HCT116 (cell line): ENCODE results near the gene N4BP3. TPM values are rescaled to one million over a fixed set of nuclear protein-coding genes. Genes with fewer than 3 reads are reported as not detected.

Experiments
- ATAC-seq: fragments of 200-7000 bp; cut with Tn5 transposase; 2 replicates; pipeline ENCODE4 v1.9.1; 2020; ENCODE audit warnings: mild to moderate bottlenecking, moderate library complexity
- BruUV-seq: library from RNA; stranded (reverse); fragments of 400-500 nt; replicated peaks from 2 replicates; lab custom pipeline; 2021; lab: Mats Ljungman, UMichigan
- CTCF ChIA-PET: fragments of 300-600 bp; sonication (Branson Sonifier 250); formaldehyde crosslinking; loops from one replicate; lab custom pipeline; 2021; ENCODE audit warnings: antibody characterized with exemption; lab: Charles Lee
- POLR2A ChIA-PET: fragments of 300-600, 350-600 bp; sonication (Branson Sonifier 250); formaldehyde crosslinking; loops from one replicate; lab custom pipeline; 2021; ENCODE audit warnings: antibody characterized with exemption; lab: Charles Lee
- RAD21 ChIA-PET, 2 experiments: fragments of 300-600 bp; sonication (Branson Sonifier 250); formaldehyde crosslinking; loops; one replicate each; lab custom pipeline; 2023; ENCODE audit warnings: low total read pairs in 2 of 2; ENCODE audit not compliant: uncharacterized antibody in 2 of 2, unreplicated experiment in 2 of 2, low non-redundant PET in 1 of 2; lab: Charles Lee
- DNase-seq: peaks from one replicate; pipeline ENCODE4 v3.0.0-alpha.2; 2010; ENCODE audit warnings: low read depth, low spot score
- H2AFZ ChIP-seq: fragments of 200-600 bp; shearing (Covaris generic), sonication (generic); 2 replicates; pipeline ENCODE4 v1.6.1; 2017; ENCODE audit warnings: low read depth, mixed run types, mixed read lengths, antibody characterized with exemption, low read length; ENCODE audit not compliant: poor library complexity, severe bottlenecking
- H3K27ac ChIP-seq: 2 replicates; pipeline ENCODE4 v1.5.1; 2012; ENCODE audit warnings: low read depth, low read length
- H3K27me3 ChIP-seq: fragments of 200-600 bp; sonication (generic); 2 replicates; pipeline ENCODE4 v1.6.1; 2016; ENCODE audit warnings: mixed run types, low read length, mixed read lengths; ENCODE audit not compliant: insufficient read depth
- H3K36me3 ChIP-seq, 2 experiments: fragments of 200-500 bp in 1 of 2; fragments of 200-600 bp in 1 of 2; sonication (Bioruptor generic) in 1 of 2; sonication (generic) in 1 of 2; 2 replicates each; pipeline versions ENCODE4 v1.5.1 to v1.6.1; 2014 to 2016; ENCODE audit warnings: low read length in 2 of 2, inconsistent platforms in 1 of 2, mixed read lengths in 1 of 2, mixed run types in 1 of 2; ENCODE audit not compliant: insufficient read depth in 2 of 2, control insufficient read depth in 1 of 2
- H3K4me1 ChIP-seq, 2 experiments: fragments of 200-600 bp in 1 of 2; sonication (generic) in 1 of 2; 2 replicates each; pipeline versions ENCODE4 v1.5.1 to v1.6.1; 2012 to 2017; ENCODE audit warnings: low read length in 2 of 2, inconsistent platforms in 1 of 2, mild to moderate bottlenecking in 1 of 2, mixed read lengths in 1 of 2, mixed run types in 1 of 2, moderate library complexity in 1 of 2; ENCODE audit not compliant: insufficient read depth in 2 of 2, control insufficient read depth in 1 of 2
- H3K4me2 ChIP-seq: fragments of 200-600 bp; sonication (generic); 2 replicates; pipeline ENCODE4 v1.6.1; 2017; ENCODE audit warnings: mixed run types, low read length, mixed read lengths
- H3K4me3 ChIP-seq, 2 experiments: fragments of 200-600 bp in 1 of 2; sonication (generic) in 1 of 2; replicated peaks in 1 of 2; 2 replicates each; pipeline ENCODE4 v1.5.1; 2011 to 2016; ENCODE audit warnings: low read length in 2 of 2, control low read depth in 1 of 2, low read depth in 1 of 2, mild to moderate bottlenecking in 1 of 2, mixed read lengths in 1 of 2, mixed run types in 1 of 2
- H3K79me2 ChIP-seq: fragments of 200-600 bp; sonication (generic); 2 replicates; pipeline ENCODE4 v1.6.1; 2017; ENCODE audit warnings: mild to moderate bottlenecking, mixed run types, low read length, moderate library complexity, mixed read lengths; ENCODE audit not compliant: insufficient read depth
- H3K9ac ChIP-seq: fragments of 200-600 bp; sonication (generic); 2 replicates; pipeline ENCODE4 v1.6.1; 2016; ENCODE audit warnings: low read length, mixed read lengths
- H3K9me2 ChIP-seq: fragments of 200-600 bp; sonication (generic), shearing (Covaris generic); 2 replicates; pipeline ENCODE4 v1.6.1; 2017; ENCODE audit warnings: mixed run types, mild to moderate bottlenecking, moderate library complexity; ENCODE audit not compliant: insufficient read depth
- H3K9me3 ChIP-seq, 2 experiments: fragments of 200-500 bp in 1 of 2; fragments of 200-600 bp in 1 of 2; sonication (Bioruptor generic) in 1 of 2; sonication (generic) in 1 of 2; 2 replicates each; pipeline ENCODE4 v1.6.1; 2014 to 2017; ENCODE audit warnings: low read length in 2 of 2, mixed read lengths in 2 of 2, inconsistent platforms in 1 of 2, low read depth in 1 of 2, mild to moderate bottlenecking in 1 of 2, mixed run types in 1 of 2, moderate library complexity in 1 of 2; ENCODE audit not compliant: control insufficient read depth in 1 of 2, insufficient read depth in 1 of 2
- H4K20me1 ChIP-seq: fragments of 200-600 bp; sonication (generic), shearing (Covaris generic); 2 replicates; pipeline ENCODE4 v1.6.1; 2017; ENCODE audit warnings: mixed run types, mild to moderate bottlenecking, moderate library complexity; ENCODE audit not compliant: insufficient read depth
- CBX3 ChIP-seq: IDR thresholded peaks from 2 replicates; pipeline ENCODE4 v1.6.1; 2012; ENCODE audit warnings: low read depth
- CEBPB ChIP-seq: IDR thresholded peaks from 2 replicates; pipeline ENCODE4 v1.6.1; 2012; ENCODE audit warnings: low read depth
- CTCF ChIP-seq, 3 experiments: fragments of 200-600 bp in 1 of 3; sonication (generic) in 1 of 3; IDR thresholded peaks in 2 of 3; conservative IDR thresholded peaks in 1 of 3; 2 replicates each; pipeline ENCODE4 v1.5.1; 2012 to 2017; ENCODE audit warnings: low read depth in 2 of 3, low read length in 2 of 3, antibody characterized with exemption in 1 of 3, borderline replicate concordance in 1 of 3, control low read depth in 1 of 3, mild to moderate bottlenecking in 1 of 3, mixed read lengths in 1 of 3, mixed run types in 1 of 3, moderate library complexity in 1 of 3; ENCODE audit not compliant: insufficient read depth in 1 of 3
- ELF1 ChIP-seq: IDR thresholded peaks from 2 replicates; pipeline ENCODE4 v1.6.1; 2012; ENCODE audit warnings: low read depth, borderline replicate concordance
- JUND ChIP-seq: IDR thresholded peaks from 2 replicates; pipeline ENCODE4 v1.6.1; 2012
- REST ChIP-seq: IDR thresholded peaks from 2 replicates; pipeline ENCODE4 v1.6.1; 2012; ENCODE audit warnings: low read depth
- ZFX ChIP-seq: fragments of 450-650 bp; IDR thresholded peaks from 2 replicates; pipeline ENCODE4 v1.6.1; 2017
- ZNF274 ChIP-seq: fragments of 200-500 bp; sonication (Bioruptor generic); IDR thresholded peaks from 2 replicates; pipeline ENCODE4 v1.6.1; 2014; ENCODE audit warnings: mild to moderate bottlenecking, low read depth, low read length, inconsistent platforms
- intact Hi-C: fragments of 100-400 bp; cut with micrococcal nuclease; formaldehyde crosslinking; loops from 2 replicates; pipeline ENCODE4 v1.10.0; 2022
- total RNA-seq: library from RNA; stranded (reverse); gene quantifications from one replicate; pipeline ENCODE4 v1.2.1, GENCODE V29; 2021; ENCODE audit not compliant: unreplicated experiment

Gene N4BP3
- total RNA-seq, 1 experiment from 2014 or later: 5.2 TPM

GRCh38 chr5:178107756-178108310, 5.5 kb upstream of the N4BP3 start:
- no peak; the same call in 1 of the 2 replicates for ATAC-seq
- POLR2A ChIA-PET: no interaction called here
- H3K4me2 ChIP-seq: no peak overlapping the region

More at GRCh38 chr5:178107756-178108310, 5.5 kb upstream of the N4BP3 start:
- no peaks in the 10 kb centered on the region for H3K79me2 ChIP-seq
- intact Hi-C loops: no loop called here
- no peak overlapping the region for H3K9ac ChIP-seq
- no peaks in the 10 kb centered on the region for H3K9me2 ChIP-seq
- no peaks in the 10 kb centered on the region for H3K27me3 ChIP-seq
- no peak for TF ChIP-seq ZNF274
- no peak for TF ChIP-seq ELF1
- TF ChIP-seq CTCF (IDR thresholded peaks at IDR 0.05 in 2 of 3, conservative IDR thresholded peaks at IDR 0.05 in 1 of 3; ENCODE audit: borderline replicate concordance in 1 of 3, insufficient read depth in 1 of 3, low read depth in 2 of 3, low read length in 2 of 3): no peak
- no peak for TF ChIP-seq CEBPB
- no peak for TF ChIP-seq ZFX
- TF ChIP-seq REST: no peak
- no peak for TF ChIP-seq CBX3
- no peak for TF ChIP-seq JUND
- BruUV-seq: no TSS peak
- DNase-seq: no peak
- no peak overlapping the region for H3K27ac ChIP-seq
- ChIA-PET CTCF (no interaction called here), RAD21 (interaction anchor here in 1 of 2 experiments (0.6 kb wide), 1 partner anchor 22 kb away, joined by 3 read pairs; no protein-coding TSS in a partner anchor)
- H4K20me1 ChIP-seq: no peaks in the 10 kb centered on the region
- H3K4me1 ChIP-seq: peaks cover 11 to 12% of the 10 kb centered on the region in 2 experiments
- H3K36me3 ChIP-seq: no peaks in the 10 kb centered on the region
- H2AFZ ChIP-seq: no peak overlapping the region
- H3K9me3 ChIP-seq: no peaks in the 10 kb centered on the region
- H3K4me3 ChIP-seq: no peak overlapping the region
